ENCODE measurements around the gene N4BP2L2.
A peak's percentile ranks its signal among the peaks of the same experiment; 100 is the strongest.

Gene N4BP2L2

DNA sequence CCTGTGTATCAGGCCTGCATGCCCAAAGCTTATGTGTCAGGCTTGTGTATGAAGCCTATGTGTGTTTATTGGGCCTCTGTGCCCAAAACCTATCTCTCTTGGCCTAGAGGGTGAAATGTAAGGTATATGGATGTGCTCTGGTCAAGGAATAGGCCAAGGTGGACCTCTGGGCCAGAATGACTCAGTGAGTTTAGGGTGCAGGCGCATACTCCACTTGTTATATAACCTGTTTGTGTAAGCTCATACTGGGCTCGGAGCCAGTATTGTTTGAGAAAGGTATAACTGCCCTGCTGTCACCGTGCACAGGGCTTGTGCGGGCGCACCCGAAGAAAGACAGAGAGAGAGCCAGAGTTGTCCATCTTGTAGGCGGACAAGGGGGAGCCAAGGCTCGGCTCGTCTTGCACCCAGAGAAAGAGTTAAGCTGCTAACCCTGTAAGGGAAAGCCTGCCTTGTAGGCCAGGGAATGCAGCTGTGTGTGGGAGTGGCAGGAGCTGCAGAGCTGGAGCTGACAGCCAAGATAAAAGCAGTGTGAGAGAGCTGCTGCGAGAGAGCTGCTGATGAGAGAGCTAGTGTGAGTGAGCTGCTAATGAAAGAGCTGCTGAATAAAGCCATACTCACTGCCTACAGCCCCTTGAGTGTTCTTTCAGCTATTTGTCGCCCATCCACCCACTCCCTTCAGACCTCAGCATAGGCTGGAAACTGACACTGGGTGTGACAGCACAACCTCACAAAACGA, 67.2 kb downstream of the N4BP2L2 start:
- no peak for DNase-seq (ENCODE audit: extremely low read depth in 1 of 2, low read depth in 1 of 2)

DNA sequence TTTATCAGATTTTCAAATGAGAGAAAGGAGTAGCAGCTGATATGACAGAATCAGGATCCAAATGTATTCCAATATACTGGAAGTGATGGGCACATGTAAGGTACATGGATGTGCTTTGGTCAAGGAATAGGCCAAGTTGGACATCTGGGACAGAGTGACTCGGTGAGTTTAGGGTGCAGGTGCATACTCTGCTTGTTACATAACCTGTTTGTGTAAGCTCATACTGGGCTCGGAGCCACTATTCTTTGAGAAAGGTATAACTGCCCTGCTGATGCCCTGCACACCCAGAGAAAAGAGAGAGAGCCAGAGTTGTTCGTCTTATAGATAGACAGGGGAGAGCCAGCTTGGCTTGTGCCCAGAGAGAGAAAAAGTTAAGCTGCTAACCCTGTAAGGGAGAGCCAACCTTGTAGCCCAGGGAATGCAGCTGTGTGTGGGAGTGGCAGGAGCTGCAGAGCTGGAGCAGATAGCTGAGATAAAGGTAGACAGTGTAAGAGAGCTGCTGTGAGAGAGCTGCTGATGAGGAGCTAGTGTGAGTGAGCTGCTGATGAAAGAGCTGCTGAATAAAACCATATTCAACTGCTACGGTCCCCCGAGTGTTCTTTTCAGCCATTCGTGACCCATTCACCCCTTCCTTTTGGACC, 70.0 kb downstream of the N4BP2L2 start:
- DNase-seq (ENCODE audit: extremely low read depth in 1 of 2, low read depth in 1 of 2): no peak

DNA sequence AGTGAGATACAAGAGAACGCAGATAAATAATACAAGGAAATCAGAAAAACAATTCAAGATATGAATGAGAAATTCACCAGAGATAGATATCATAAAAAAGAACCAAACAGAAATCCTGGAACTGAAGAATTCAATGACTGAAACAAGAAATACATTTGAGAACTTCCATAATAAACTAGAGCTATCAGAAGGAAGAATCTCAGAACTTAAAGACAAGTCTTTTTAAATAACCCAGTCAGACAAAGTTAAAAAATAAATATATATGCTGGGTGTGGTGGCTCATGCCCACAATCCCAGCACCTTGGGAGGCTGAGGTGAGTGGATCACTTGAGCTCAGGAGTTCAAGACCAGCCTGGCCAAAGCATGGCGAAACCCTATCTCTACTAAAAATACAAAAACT, 82.0 kb downstream of the N4BP2L2 start:
- no peak for DNase-seq (ENCODE audit: extremely low read depth in 1 of 2, low read depth in 1 of 2)

DNA sequence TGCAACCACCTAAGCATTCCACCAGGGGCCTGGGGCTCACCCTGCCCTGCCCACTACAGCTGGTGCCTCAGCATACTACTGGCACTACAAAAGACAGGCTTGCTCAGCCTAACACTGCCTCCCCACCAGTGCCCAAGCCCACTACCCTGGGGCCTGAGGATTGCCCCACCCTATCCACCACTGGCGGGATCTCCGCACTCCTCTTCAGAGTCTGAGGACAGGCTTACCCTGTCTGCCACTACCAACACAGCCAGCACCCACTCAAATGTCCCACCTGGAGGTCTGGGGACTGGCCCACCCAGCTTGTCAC, 83.0 kb downstream of the N4BP2L2 start:
- DNase-seq (ENCODE audit: extremely low read depth in 1 of 2, low read depth in 1 of 2): no peak

DNA sequence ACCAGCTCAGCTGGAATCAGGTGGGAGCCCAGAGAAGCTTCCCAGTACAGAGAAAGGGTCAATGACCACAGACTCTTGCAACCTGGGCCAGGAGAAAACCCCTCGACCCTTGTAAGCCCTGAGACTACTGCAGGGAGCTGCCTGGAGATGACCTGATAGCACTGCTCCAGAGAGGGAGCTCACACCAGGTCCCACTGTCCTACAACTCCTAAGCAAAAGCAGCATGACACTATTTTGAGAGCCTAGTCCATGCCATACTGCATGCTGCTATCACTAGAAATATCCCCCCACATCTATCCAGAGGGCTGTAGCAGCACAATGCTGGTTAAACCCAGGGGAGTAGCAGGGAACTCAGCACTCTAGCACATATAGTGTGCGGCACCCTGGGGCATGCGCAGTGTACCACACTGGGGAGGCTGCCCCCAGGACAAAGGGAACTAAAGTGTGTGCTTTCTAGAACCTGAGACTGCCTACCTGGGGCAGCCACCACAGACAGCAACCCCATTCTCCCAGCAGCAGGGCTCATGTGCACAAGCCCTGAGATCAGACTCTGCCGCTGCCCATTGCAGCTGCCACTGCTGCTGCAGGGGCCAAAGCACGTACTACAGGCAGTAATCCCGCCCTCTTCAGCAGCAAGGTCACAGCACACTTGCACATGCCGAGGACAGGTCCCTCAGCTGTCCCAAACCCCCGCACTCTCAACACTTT, 83.6 kb downstream of the N4BP2L2 start:
- DNase-seq (ENCODE audit: extremely low read depth in 1 of 2, low read depth in 1 of 2): no peak

DNA sequence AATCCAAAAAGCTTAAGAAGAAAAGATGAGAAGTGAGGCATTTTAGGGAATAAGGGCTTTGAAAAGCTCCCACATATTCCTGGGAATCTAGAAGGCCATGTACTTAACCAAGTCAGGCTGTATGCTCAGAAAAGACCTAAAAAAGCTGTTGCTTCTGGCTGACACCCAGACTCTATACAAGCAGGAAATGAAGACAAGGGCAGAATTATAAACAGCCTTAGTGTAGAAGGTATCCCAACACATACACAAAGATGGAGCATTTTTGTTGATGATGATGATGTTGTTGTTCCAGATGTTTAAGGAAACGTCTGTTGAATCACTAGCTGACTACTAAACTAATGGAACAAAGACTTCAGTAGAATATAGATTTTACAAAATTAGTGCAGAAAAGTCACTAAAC, 84.6 kb downstream of the N4BP2L2 start:
- no peak for DNase-seq (ENCODE audit: extremely low read depth in 1 of 2, low read depth in 1 of 2)

DNA sequence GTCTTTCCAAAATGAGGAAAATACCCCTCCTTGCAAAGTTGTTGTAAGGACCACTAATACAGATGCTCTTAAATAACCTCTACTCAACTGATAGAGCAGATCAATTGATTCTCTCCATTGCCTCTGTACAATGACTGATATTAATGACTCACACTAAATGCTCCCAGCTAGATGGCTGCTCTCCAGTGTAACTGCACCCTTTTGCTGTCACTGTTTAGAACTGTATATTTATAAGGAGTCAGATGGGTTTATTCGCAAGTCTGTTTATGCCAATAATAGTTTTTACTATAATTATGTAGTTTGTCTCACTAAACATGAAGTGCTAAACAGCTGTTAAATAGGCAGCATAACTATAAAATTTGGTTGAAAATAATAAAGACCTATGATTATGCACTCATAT, 89.6 kb downstream of the N4BP2L2 start:
- no peak for DNase-seq (ENCODE audit: extremely low read depth in 1 of 2, low read depth in 1 of 2)

DNA sequence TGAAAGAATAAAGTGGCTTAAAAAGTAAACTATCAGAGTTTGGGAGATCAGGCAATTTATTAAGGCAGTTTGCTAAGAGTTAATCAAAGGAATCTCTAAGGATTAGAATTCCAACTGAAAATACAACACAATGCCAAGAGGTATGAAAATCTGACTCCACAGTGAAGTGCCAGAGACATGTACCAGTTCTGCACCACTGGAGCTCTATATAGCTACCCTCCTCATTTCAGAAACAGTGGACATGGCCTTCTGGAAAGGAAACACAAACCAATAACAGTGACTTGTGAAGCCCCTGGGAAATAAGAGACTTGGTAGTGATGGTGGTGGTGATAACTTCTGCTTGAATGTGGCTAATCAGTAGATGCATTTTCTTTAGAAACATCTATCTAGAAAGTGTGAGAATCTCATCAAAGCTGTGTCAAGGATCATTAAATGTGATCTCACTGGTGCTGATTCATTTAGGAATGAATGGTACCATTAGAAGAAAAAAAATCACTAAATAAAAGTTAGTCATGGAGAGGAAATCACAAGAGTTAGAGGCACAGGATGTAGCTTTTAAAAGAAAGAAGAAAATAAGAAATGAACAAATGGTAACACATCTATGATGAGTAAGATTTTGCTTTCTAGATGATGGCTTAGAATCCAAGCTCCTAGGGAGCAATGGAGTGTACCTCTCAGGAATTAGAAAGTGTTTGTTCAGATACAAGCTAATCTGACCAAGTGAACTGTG, 90.5 kb downstream of the N4BP2L2 start:
- DNase-seq (ENCODE audit: extremely low read depth in 1 of 2, low read depth in 1 of 2): no peak

DNA sequence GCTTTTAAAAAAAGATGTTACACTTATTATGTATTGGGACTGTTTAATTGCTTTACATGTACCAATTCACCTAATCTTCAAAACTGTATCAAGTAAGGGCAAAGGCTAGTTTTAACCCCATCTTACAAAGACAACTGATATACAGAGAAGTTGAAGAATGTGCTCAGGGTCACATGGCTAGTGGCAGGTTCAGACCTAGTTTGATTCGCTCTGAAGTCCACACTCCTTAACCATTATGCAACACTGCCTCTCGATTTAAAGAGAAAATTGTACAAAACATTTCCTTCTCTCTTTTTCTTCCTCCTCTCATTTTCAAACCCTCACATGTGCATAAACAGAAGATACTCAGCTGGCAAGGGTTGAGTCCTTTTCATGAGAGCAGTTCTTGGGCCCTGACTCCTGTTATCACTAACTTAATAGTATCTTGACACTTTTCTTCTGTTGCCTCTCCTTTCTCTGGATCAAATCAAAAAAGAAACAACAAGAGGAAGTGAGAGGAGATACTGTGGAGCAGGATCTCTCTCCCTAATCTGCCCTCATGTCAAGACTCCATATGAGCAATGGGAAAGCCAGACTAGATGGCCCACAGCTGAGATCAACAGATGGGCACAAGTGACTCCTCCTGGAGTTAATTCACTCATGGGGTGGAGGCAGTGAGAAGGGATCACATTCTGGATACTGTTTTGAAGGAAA, 91.7 kb downstream of the N4BP2L2 start:
- no peak for DNase-seq (ENCODE audit: extremely low read depth in 1 of 2, low read depth in 1 of 2)

DNA sequence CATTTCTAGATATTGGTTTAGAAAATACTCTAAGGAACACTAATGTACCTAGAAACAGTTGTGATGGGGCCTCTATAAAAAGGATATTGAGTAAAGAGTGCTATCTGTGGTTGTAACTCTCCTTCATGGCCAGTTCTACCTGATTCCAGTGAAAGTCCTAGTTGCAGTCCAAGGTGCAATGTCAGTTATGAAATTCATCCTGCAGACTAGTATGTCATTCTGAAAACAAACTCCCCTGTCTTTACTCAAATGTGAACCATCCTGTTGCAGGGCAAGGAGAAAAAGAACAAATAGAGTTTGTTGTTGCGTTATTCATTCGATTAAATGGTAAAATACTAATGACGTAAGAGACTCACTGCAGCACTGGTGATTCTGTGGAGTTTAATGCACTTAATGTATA, 92.4 kb downstream of the N4BP2L2 start:
- no peak for DNase-seq (ENCODE audit: extremely low read depth in 1 of 2, low read depth in 1 of 2)

DNA sequence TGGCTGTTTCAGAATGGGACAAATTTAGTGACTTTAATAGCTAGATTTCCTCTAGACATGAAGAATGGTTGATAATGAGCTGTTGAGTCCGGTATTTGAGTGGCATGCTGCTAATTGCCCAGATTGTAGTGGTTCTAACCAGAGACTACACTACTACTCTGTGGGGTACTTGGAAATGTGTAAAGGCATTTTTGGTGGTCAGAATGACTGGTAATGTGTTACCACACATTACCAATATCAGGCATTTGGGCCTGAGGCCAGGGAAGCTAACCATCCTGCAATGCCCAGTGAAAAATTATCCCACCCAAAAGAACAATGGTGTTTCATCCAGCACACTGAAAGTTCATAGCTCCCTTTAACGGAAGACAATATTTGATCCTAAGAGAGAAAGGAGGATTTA, 93.1 kb downstream of the N4BP2L2 start:
- DNase-seq (ENCODE audit: extremely low read depth in 1 of 2, low read depth in 1 of 2): no peak

DNA sequence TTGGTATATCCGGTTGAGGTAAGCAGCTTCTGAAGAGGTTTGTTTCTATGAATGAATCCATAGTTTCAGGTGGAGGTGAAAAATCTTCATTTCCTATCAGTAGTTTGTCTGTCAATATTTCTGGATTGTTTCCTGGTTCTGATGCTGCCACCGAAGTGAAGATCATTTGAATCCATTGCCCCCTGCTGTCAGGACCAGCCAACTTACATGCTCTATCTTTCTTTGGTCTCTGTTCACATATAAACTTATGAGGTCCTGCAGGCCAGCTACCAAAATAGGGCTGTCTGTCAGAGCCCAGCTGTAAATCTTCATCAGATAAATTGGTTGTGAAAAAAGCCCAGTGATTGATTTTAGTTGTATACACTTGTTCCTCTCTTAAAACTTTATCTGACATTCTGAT, 95.5 kb downstream of the N4BP2L2 start:
- DNase-seq (ENCODE audit: extremely low read depth in 1 of 2, low read depth in 1 of 2): no peak

DNA sequence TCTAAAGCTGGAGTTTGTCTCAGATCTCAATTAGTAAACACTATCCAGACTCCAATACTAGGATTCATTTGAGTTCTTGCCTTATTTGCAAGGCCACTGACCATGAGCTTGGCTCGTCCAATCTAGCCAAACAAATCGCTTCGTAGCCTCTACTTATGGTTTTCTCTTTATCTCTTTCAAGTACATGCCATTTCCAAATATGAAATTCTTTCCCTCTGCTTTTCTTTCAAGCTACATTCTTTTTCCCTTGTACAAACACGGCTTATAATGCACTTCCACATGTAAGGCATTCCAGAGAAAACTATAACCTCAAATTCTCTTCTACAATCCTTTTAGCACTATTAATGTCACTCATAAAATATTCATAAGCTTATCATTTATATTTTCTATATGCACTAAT, 99.7 kb downstream of the N4BP2L2 start:
- DNase-seq (ENCODE audit: extremely low read depth in 1 of 2, low read depth in 1 of 2): no peak

DNA sequence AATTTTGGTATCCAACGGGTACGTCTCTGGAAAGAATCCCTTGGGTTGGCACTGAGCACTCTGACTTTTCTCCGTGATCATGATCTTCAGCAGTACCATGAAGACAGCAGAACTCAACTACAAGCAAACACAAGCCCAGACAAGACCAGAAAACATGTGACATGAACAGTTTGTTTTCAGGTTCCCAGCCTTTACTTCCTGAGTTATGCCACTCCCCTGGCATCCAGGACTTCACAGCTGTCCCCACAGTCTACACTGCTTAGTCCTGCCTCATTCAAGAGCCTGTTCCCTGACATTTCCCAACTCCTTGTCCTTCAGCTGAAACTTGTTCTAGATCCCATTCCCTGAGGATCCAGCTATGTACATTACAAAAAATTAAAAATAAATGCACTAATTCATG, 105.7 kb downstream of the N4BP2L2 start:
- DNase-seq (ENCODE audit: extremely low read depth in 1 of 2, low read depth in 1 of 2): no peak

DNA sequence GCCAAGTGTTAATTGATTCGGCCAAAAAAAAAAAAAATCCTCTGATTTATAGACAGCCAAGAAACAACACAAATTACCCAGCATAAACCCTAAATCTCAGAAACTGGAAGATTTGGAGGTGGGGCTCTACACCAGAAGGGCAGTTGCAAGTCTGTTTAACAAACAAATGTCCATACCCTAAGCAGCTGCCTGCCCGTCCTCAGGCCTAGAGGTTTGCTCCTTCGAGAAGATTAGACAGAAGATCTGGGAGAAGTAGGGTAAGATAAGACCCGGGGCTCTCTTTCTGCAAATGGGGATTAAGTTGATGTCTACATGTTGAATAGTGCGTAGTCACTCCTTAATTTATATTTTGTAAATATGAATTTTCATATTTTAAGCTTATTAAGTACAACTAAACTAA, 107.2 kb downstream of the N4BP2L2 start:
- no peak for DNase-seq (ENCODE audit: extremely low read depth in 1 of 2, low read depth in 1 of 2)

DNA sequence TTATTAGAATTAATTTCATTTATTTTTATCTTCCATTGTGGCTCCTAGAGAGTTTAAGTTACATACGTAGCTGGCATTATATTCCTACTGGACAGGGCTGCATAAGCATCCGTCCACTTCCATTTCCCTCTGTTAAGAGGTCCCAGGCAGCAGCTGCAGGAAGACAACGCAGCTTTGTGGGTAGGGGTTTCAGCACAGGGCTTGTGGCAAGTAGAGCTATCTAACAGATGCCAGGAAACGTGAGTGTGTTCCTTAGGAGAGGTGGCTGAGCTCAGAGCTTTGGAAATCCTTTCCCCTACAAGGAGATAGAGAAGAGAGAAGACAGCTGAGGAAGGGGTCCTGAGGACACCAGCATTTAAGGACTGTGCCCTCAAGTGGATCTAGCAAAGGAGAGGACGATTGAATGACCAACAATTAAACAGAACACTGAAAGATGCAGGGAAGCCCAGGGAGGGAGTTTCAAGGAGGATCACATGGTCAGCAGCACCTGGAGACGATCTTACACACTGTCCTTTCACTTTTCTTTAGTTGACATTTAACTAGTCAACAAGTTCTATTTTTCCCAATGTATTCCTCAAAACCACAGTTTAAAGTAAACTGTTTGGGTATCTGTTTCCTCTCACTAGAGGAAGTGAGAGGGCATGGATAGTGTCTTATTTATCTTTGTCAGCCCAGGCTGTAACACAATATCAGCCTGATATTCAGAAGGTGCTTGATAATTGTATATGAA, 108.4 kb downstream of the N4BP2L2 start:
- no peak for DNase-seq (ENCODE audit: extremely low read depth in 1 of 2, low read depth in 1 of 2)

DNA sequence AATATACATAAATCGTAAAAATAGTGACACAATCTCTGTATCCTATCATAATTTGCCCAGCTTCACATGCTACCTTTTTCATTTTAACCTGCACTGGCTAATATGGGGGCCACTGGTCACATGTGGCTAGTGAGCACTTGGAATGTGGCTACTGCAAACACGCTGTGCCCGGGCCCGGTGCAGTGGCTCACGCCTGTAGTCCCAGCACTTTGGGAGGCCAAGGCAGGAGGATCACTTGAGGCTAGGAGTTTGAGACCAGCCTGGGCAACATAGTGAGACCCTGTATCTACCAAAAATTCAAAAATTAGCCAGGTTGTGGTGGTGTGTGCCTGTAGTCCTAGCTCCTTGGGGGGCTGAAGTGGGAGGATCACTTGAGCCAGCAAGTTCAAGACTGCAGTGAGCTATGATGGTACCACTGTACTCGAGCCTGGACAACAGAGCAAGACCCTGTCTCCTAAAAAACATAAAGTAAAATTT, 109.1 kb downstream of the N4BP2L2 start:
- DNase-seq (ENCODE audit: extremely low read depth in 1 of 2, low read depth in 1 of 2): no peak

DNA sequence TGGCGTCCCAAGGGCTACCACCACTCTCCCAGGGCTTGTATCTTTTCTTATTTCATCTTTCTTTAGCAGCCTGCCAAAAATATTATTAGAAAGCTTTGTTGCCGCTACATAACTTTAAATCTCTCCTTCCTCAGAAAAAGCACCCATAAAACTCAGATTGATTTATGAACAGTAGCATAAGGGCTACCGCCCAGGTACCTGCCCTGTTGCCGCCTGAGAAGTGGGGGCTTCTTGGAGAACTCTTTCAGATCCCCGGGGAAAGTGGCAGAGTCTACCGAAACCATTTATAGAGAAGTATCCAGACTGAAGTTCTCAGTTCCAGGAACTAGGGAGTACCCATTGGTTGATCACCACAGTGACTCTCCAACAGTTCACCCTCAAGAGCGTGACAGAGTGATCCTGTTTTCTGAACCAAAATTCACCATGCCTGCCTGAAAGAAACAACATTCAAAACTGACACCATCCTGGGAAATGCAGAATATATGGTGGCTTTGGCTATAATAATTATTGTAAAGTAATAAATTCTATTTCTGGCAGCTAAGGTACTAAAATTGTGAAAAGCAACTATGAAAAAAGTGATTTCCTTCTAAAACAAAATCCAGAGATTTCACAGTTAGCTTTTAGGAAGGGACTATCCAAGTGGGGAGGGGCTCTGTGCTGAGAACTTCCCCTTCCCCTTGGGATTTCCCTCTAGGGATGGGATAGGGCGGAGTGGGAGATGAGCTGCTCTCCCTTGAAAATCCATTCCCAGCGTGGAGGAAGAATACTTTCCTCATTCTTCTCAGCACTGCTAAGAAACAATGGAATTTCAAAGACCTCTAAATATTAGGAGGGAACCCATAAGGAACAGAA, 109.8 kb downstream of the N4BP2L2 start:
- no peak for DNase-seq (ENCODE audit: extremely low read depth in 1 of 2, low read depth in 1 of 2)

DNA sequence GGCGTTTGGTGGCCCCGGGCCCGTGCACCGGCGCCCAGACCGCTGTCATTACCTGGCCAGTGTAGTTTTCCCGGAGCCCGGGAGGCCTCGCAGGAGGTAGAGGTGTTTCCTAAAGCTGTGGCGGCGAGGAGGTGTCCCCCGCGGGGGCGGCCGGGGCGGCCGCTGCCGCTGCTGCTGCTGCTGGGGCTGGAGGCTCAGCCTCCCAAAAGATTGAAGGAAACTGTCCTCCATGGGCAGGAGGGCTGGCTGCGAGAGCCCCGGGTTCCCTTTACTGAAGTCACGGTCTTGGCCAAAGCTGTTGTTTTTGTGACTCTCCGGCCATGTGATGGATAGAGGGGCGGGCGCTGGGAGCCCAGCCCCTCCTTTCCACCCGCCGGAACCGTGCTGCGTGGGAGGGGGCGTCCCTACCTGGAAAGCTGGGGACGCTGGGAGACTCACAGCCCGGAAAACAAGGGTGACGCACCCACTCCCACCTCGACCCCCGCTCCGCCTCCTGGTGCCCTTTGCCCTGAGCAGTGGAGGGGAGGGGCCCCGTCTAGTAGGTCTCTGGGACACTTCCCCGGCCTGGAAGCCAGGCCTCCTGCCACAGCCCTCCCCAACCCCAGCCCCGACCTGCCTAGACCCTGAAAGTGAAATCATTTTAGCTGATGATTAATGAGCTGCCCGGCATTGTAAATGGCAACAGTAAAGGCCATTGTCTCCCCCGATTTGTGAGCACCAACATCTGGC, 110.6 kb downstream of the N4BP2L2 start, which contains the start of gene N4BP2L1:
TSS of gene N4BP2L1 (minus strand) at position 279 of the 729 bp plus-strand sequence. CDS start at position 231, 48 bp downstream.
- peak; percentile 70 to 86 for DNase-seq (ENCODE audit: extremely low read depth in 1 of 2, low read depth in 1 of 2)

Measured in stimulated activated CD8-positive, alpha-beta memory T cell treated with anti-CD3 and anti-CD28 coated beads, Interleukin-7, amount 100 ng/mL, for 48 hours (primary cell).